GM12801 (cell line): ENCODE measurements around the gene PLXNB3.

Source experiments
- TF ChIP-seq, protein P1 (sequence below): IDR thresholded peaks from one replicate; pipeline ENCODE4 v1.5.1; 2011; ENCODE audit warnings: control low read depth; ENCODE audit not compliant: insufficient read length; ENCODE audit errors: extremely low read depth

PLXNB3 gene

GRCh38 chrX:153807976-153808375, 43.9 kb downstream of the PLXNB3 start:
- TF ChIP-seq, protein P1, sequence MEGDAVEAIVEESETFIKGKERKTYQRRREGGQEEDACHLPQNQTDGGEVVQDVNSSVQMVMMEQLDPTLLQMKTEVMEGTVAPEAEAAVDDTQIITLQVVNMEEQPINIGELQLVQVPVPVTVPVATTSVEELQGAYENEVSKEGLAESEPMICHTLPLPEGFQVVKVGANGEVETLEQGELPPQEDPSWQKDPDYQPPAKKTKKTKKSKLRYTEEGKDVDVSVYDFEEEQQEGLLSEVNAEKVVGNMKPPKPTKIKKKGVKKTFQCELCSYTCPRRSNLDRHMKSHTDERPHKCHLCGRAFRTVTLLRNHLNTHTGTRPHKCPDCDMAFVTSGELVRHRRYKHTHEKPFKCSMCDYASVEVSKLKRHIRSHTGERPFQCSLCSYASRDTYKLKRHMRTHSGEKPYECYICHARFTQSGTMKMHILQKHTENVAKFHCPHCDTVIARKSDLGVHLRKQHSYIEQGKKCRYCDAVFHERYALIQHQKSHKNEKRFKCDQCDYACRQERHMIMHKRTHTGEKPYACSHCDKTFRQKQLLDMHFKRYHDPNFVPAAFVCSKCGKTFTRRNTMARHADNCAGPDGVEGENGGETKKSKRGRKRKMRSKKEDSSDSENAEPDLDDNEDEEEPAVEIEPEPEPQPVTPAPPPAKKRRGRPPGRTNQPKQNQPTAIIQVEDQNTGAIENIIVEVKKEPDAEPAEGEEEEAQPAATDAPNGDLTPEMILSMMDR, result no peak

GRCh38 chrX:153812220-153812619, 48.2 kb downstream of the PLXNB3 start:
- TF ChIP-seq, protein P1, result no peak

GRCh38 chrX:153813161-153813560, 49.1 kb downstream of the PLXNB3 start:
- TF ChIP-seq, protein P1, result no peak

DNA sequence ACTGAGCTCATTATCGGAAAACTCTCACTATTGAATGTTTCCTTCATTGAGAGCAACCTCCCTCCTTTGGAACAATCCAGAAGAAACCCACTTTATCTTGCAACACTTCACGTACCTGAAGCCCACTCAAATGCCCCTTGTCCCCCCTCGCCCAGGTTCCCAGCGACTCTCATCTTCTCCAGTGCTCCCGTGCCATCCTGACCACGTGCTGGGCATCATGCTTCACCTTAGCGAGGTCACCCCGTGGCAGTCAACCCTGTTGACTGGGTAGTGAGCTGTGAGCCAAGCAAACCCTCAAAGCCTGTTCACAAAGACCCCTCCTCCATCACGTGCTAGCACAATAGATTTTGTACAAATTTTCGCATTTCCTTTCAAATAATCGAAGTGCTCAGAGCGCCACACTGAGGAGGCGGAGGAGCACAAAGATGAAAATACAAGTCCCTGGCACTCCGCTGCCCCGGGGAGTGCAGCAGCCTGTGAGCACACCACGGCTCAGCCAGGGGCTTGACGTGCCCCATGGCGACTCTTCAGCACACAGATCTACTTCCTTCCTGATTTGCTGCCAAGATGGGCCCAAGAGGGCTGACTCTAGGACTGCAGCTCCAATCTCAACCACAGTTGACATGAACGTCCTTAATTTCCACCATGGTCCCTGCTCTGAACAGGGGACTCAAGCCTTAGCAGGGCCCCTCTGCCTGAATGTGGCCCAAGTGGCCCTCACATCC, 50.7 kb downstream of the PLXNB3 start:
- TF ChIP-seq, protein P1, result no peak

- TF ChIP-seq, protein P1, result no peak
Measured at GRCh38 chrX:153816831-153817690, 53.0 kb downstream of the PLXNB3 start.

GRCh38 chrX:153818571-153819383, 54.7 kb downstream of the PLXNB3 start:
- TF ChIP-seq, protein P1, result no peak
